ENCODE results near the gene COX20. TPM values are rescaled to one million over a fixed set of nuclear protein-coding genes. Genes with fewer than 3 reads are reported as not detected.

COX20 gene
- total and polyA plus RNA-seq, 2 of the 8 experiments (the other 6 are each of a cell fraction or from before 2014, with no cell fraction given): 17.5 to 28.8 TPM

GRCh38 chr1:244792188-244792850 is 43.1 kb upstream of the COX20 start:
- no peak overlapping the region for H3K4me3 ChIP-seq (ENCODE audit: extremely low read depth in 1 of 4, insufficient read depth in 2 of 4, low read depth in 3 of 4, low read length in 4 of 4)
- H4K91ac ChIP-seq (replicated peaks; ENCODE audit: insufficient read length, low read length): no peak overlapping the region
- no peak overlapping the region for H3K27ac ChIP-seq (ENCODE audit: low read depth, low read length)
- ChIA-PET POLR2A (ENCODE audit: partially characterized antibody) (interaction anchor here (0.7 kb wide), 1 partner anchor 94 kb away, joined by 4 read pairs; no protein-coding TSS in a partner anchor), CTCF (ENCODE audit: partially characterized antibody) (interaction anchor here (0.7 to 0.9 kb wide), 2 partner anchors 10 to 51 kb away, joined by 3 read pairs; no protein-coding TSS in a partner anchor)
- H2AFZ ChIP-seq (ENCODE audit: low read length): no peak overlapping the region
- no peaks in the 10 kb centered on the region for H4K20me1 ChIP-seq (replicated peaks in 1 of 2; ENCODE audit: control insufficient read depth in 1 of 2, insufficient read depth in 2 of 2, low read length in 2 of 2)
- no peak overlapping the region for H4K5ac ChIP-seq (ENCODE audit: insufficient read length, low read depth, low read length)
- DNase-seq (ENCODE audit: low read depth in 1 of 2, low spot score in 2 of 2) (no peak), FAIRE-seq (no peak)
- no peaks in the 10 kb centered on the region for H3K79me1 ChIP-seq (ENCODE audit: low read depth, low read length)
- H3K4ac ChIP-seq (replicated peaks; ENCODE audit: insufficient read length, low read depth, low read length): no peak overlapping the region
- no peak overlapping the region for H3K4me2 ChIP-seq (ENCODE audit: insufficient read depth in 1 of 2, low read depth in 2 of 2, low read length in 2 of 2)
- no peak overlapping the region for H2BK5ac ChIP-seq (ENCODE audit: low read depth, low read length)
- H3K9ac ChIP-seq (replicated peaks in 1 of 4; ENCODE audit: extremely low read depth in 1 of 4, low read depth in 3 of 4, low read length in 3 of 4): no peak overlapping the region
- H3K14ac ChIP-seq (ENCODE audit: insufficient read length): no peak overlapping the region
- no peak overlapping the region for H2BK15ac ChIP-seq (ENCODE audit: low read length)
- no peak overlapping the region for H2BK20ac ChIP-seq (ENCODE audit: low read length)
- no peaks in the 10 kb centered on the region for H3K36me3 ChIP-seq (ENCODE audit: control insufficient read depth in 2 of 4, insufficient read depth in 4 of 4, low read length in 3 of 4)
- no peak overlapping the region for H2BK120ac ChIP-seq (replicated peaks; ENCODE audit: low read depth, low read length)
- 98% methylated on average over 5 of the region's 5 CpGs; no CpG with 5 or more reads in 1 of the 2 experiments for WGBS, 2 experiments (ENCODE audit: extremely low coverage in 1 of 2, insufficient coverage in 1 of 2, insufficient read length in 1 of 2, insufficient replicate concordance in 2 of 2, low coverage in 1 of 2, low lambda C conversion rate in 2 of 2, missing lambda C conversion rate in 1 of 2)
- H2AK5ac ChIP-seq (ENCODE audit: low read depth, low read length): no peak overlapping the region
- H3K9me3 ChIP-seq (ENCODE audit: insufficient read depth in 2 of 2, low read depth in 1 of 2, low read length in 1 of 2): no peaks in the 10 kb centered on the region; a peak in 1 of 4 replicates
- peaks cover 0 to 7% (median 1%) of the 10 kb centered on the region in 4 experiments; a peak in 3 of 7 replicates for H3K4me1 ChIP-seq (replicated peaks in 1 of 4; ENCODE audit: control insufficient read depth in 3 of 4, insufficient read depth in 4 of 4, low read length in 3 of 4)
- H2BK12ac ChIP-seq (ENCODE audit: low read depth, low read length): no peak overlapping the region
- H3K27me3 ChIP-seq (replicated peaks in 1 of 4; ENCODE audit: control insufficient read depth in 3 of 4, extremely low read depth in 1 of 4, insufficient read depth in 3 of 4, low read length in 3 of 4): no peaks in the 10 kb centered on the region
- no peaks in the 10 kb centered on the region for H3K79me2 ChIP-seq (ENCODE audit: control insufficient read depth in 1 of 2, insufficient read depth in 2 of 2, low read length in 2 of 2)
- no peak for TF ChIP-seq BCL11A (IDR thresholded peaks at IDR 0.05; ENCODE audit: low read depth in 2 of 2, low read length in 2 of 2)
- no peak for TF ChIP-seq TAF1 (IDR thresholded peaks at IDR 0.05; ENCODE audit: low read depth, low read length)
- TF ChIP-seq TCF12 (IDR thresholded peaks at IDR 0.05; ENCODE audit: low read depth, low read length): no peak
- H4K8ac ChIP-seq (ENCODE audit: extremely low read depth, insufficient read depth, low read length): no peak overlapping the region
- H3K23ac ChIP-seq (ENCODE audit: insufficient read length): no peak overlapping the region
- no peaks in the 10 kb centered on the region for H3K23me2 ChIP-seq (ENCODE audit: low read depth, low read length)
- no peak overlapping the region for H3K18ac ChIP-seq (ENCODE audit: extremely low read depth, low read length)
- H3K56ac ChIP-seq (replicated peaks; ENCODE audit: insufficient read length, low read depth, low read length): no peak overlapping the region

Data from H1 (cell line).